Esophagus squamous epithelium (tissue), 5 donors: ENCODE measurements around the gene TNFRSF18. TPM values are rescaled to one million over a fixed set of nuclear protein-coding genes. Genes with fewer than 3 reads are reported as not detected.

ENCODE experiments used
- DNase-seq: peaks from one replicate; lab custom pipeline; 2025; lab: John Stamatoyannopoulos, UW
- H3K27ac ChIP-seq, 4 donors: fragments of 200-600 bp; sonication (generic); one replicate each; pipeline ENCODE4 v1.5.1; 2016 to 2019; ENCODE audit warnings: mild to moderate bottlenecking in 1 of 4
- H3K27me3 ChIP-seq, 4 donors: fragments of 200-600 bp; sonication (generic); 1 replicate in 3 of 4; 2 replicates in 1 of 4; pipeline versions ENCODE4 v1.5.1 to v1.6.0; 2017 to 2021; ENCODE audit warnings: antibody characterized with exemption in 1 of 4
- H3K36me3 ChIP-seq, 3 donors: fragments of 200-600 bp; sonication (generic); one replicate each; pipeline ENCODE4 v1.5.1; 2016 to 2019
- H3K4me1 ChIP-seq, 3 donors: fragments of 200-600 bp; sonication (generic); one replicate each; pipeline ENCODE4 v1.5.1; 2017 to 2019
- H3K4me3 ChIP-seq, 4 donors: fragments of 200-600 bp; sonication (generic); 1 replicate in 3 of 4; 2 replicates in 1 of 4; pipeline ENCODE4 v1.5.1; 2016 to 2019; ENCODE audit warnings: mild to moderate bottlenecking in 2 of 4, moderate library complexity in 1 of 4
- H3K9me3 ChIP-seq, 3 donors: fragments of 200-600 bp; sonication (generic); one replicate each; pipeline ENCODE4 v1.5.1; 2016 to 2019
- CTCF ChIP-seq, 6 experiments: fragments of 450-650 bp in 4 of 6; fragments of 200-600 bp in 2 of 6; sonication (generic) in 2 of 6; IDR thresholded peaks; one replicate each; pipeline ENCODE4 v1.5.1; 2016 to 2019; ENCODE audit warnings: antibody characterized with exemption in 6 of 6, mild to moderate bottlenecking in 4 of 6, moderate library complexity in 4 of 6
- POLR2A ChIP-seq, 4 donors: fragments of 450-650 bp; IDR thresholded peaks; one replicate each; pipeline ENCODE4 v1.6.1; 2017; ENCODE audit warnings: antibody characterized with exemption in 4 of 4, mild to moderate bottlenecking in 4 of 4, moderate library complexity in 3 of 4
- WGBS, 2 donors: methylation state at CpG; one replicate each; pipeline ENCODE4 v1.1.5; 2018; 5-methylcytosine and 5-hydroxymethylcytosine counted together
- intact Hi-C: fragments of 100-400 bp; cut with DNase I; formaldehyde crosslinking; loops from one replicate; pipeline ENCODE4 v1.15.0; 2022
- total RNA-seq, 4 donors: library from RNA; depleted of rRNA; stranded (reverse); fragments of >200 nt; gene quantifications; one replicate each; pipeline ENCODE4 v1.1.0, GENCODE V29; 2016
- donor health status: DM: yes; HTN: yes; CAD: no.

Gene TNFRSF18
- total RNA-seq, 4 donors from 2014 or later = 2.0 to 21.0 (median 2.8) TPM

GRCh38 chr1:1232796-1233566, 26.6 kb upstream of the TNFRSF18 start:
- intact Hi-C loops = no loop called here
- H3K27me3 ChIP-seq = peaks cover 0 to 16% (median 2%) of the 10 kb centered on the region in 4 donors
- H3K36me3 ChIP-seq = peaks cover 8 to 33% (median 9%) of the 10 kb centered on the region in 3 donors
- peak overlapping the region in 3 of 4 donors; percentile 36 to 100 (median 93) for H3K4me3 ChIP-seq
- no peak for TF ChIP-seq CTCF (IDR thresholded peaks at IDR 0.05)
- TF ChIP-seq POLR2A (IDR thresholded peaks at IDR 0.05) = no peak
- WGBS, 2 donors = 96 to 98% methylated on average over 12 to 37 of the region's 98 CpGs
- H3K9me3 ChIP-seq = no peaks in the 10 kb centered on the region
- peaks cover 25 to 66% (median 35%) of the 10 kb centered on the region in 3 donors for H3K4me1 ChIP-seq
- DNase-seq = no peak
- peak overlapping the region in 1 of 4 donors; percentile 68 for H3K27ac ChIP-seq

GRCh38 chr1:1232208-1232795, 25.9 kb upstream of the TNFRSF18 start, which contains the start of gene B3GALT6:
B3GALT6 (plus strand) TSS chr1:1232237; CDS start chr1:1232279, 42 bp downstream.
- DNase-seq = no peak
- no CpG with 5 or more reads among the region's 100 CpGs for WGBS, 2 donors
- peak within 1 kb of the TSS; percentile 86 to 97 (median 96) for H3K27ac ChIP-seq
- H3K27me3 ChIP-seq = peaks cover 0 to 10% (median 0%) of the 10 kb centered on the region in 4 donors
- peak within 1 kb of the TSS; percentile 81 to 100 (median 96) for H3K4me3 ChIP-seq
- peaks cover 25 to 61% (median 28%) of the 10 kb centered on the region in 3 donors for H3K4me1 ChIP-seq
- no peaks in the 10 kb centered on the region for H3K9me3 ChIP-seq
- intact Hi-C loops = no loop called here
- H3K36me3 ChIP-seq = peaks cover 15 to 40% (median 15%) of the 10 kb centered on the region in 3 donors
- TF ChIP-seq POLR2A (IDR thresholded peaks at IDR 0.05) = no peak
- TF ChIP-seq CTCF (IDR thresholded peaks at IDR 0.05) = no peak

- peaks cover 16 to 47% (median 18%) of the 10 kb centered on the region in 3 donors for H3K36me3 ChIP-seq
- H3K9me3 ChIP-seq = no peaks in the 10 kb centered on the region
- 0% methylated on average over 11 to 13 of the region's 99 CpGs for WGBS, 2 donors
- H3K4me1 ChIP-seq = peaks cover 24 to 54% (median 25%) of the 10 kb centered on the region in 3 donors
- peak; percentile 69 for DNase-seq
- peak within 1 kb of the TSS; percentile 86 to 97 (median 96) for H3K27ac ChIP-seq
- peak within 1 kb of the TSS; percentile 81 to 100 (median 96) for H3K4me3 ChIP-seq
- intact Hi-C loops = no loop called here
- TF ChIP-seq POLR2A (IDR thresholded peaks at IDR 0.05) (peak in 2 of 4 donors; percentile 44 to 77), CTCF (IDR thresholded peaks at IDR 0.05) (peak in 2 of 6 experiments; percentile 6 to 7)
- peaks cover 0 to 3% (median 0%) of the 10 kb centered on the region in 4 donors for H3K27me3 ChIP-seq
These were observed 25.2 kb upstream of the TNFRSF18 start, which contains the start of gene SDF4 for GRCh38 chr1:1231400-1232207. SDF4 (minus strand) TSS chr1:1232001; CDS start chr1:1228772, 3,229 bp downstream.

GRCh38 chr1:1230656-1231399, 24.4 kb upstream of the TNFRSF18 start:
- Histone ChIP-seq H3K27me3 (no peaks in the 10 kb centered on the region), H3K9me3 (no peaks in the 10 kb centered on the region), H3K4me3 (peak overlapping the region; percentile 81 to 100 (median 96)), H3K27ac (peak overlapping the region; percentile 86 to 97 (median 96)), H3K36me3 (peaks cover 16 to 55% (median 21%) of the 10 kb centered on the region in 3 donors), H3K4me1 (peaks cover 24 to 56% (median 25%) of the 10 kb centered on the region in 3 donors)
- no peak for DNase-seq
- intact Hi-C loops = no loop called here
- WGBS, 2 donors = 10 to 15% methylated on average over 23 to 24 of the region's 24 CpGs
- peak in 4 of 6 experiments; percentile 13 to 53 (median 22) for TF ChIP-seq CTCF (IDR thresholded peaks at IDR 0.05)
- no peak for TF ChIP-seq POLR2A (IDR thresholded peaks at IDR 0.05)
